HL-60 (cell line): ENCODE measurements around the gene DPP10.

Source experiments
- GABPA ChIP-seq: IDR thresholded peaks from 2 replicates; pipeline ENCODE4 v1.6.1; 2012; ENCODE audit warnings: low read depth
- POLR2AphosphoS5 ChIP-seq: IDR thresholded peaks from 2 replicates; pipeline ENCODE4 v1.6.1; 2012; ENCODE audit warnings: low read depth
- REST ChIP-seq: IDR thresholded peaks from 2 replicates; pipeline ENCODE4 v1.6.1; 2012; ENCODE audit warnings: low read depth; ENCODE audit not compliant: insufficient replicate concordance
- SPI1 ChIP-seq: IDR thresholded peaks from 2 replicates; pipeline ENCODE4 v1.6.1; 2012; ENCODE audit warnings: low read depth, mild to moderate bottlenecking, borderline replicate concordance
- TF ChIP-seq, protein P1 (sequence below): IDR thresholded peaks from one replicate; pipeline ENCODE4 v1.5.1; 2011; ENCODE audit warnings: low read length, control low read depth, inconsistent platforms; ENCODE audit not compliant: insufficient read depth

DNA sequence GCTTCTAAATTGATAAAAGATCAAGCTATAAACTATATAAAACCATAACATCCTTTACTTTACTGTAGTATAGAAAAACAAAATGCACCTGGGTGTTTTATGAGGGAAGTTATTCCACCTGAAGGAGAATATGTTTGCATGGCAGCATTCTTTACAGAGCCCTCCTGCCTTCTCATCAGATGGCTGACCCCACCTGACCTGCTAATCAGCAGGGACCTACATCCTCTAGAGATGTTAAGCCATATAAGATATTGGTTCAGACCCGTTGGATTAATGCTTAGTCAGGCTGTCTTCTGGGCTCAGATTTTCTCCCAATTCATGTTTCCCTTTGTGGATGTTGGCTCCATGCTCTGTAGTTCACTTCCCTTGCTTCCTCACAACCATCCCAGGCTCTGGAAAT lies 414.8 kb downstream of the DPP10 start:
- TF ChIP-seq SPI1 (no peak), GABPA (no peak), REST (no peak), POLR2AphosphoS5 (no peak)
- TF ChIP-seq, protein P1, sequence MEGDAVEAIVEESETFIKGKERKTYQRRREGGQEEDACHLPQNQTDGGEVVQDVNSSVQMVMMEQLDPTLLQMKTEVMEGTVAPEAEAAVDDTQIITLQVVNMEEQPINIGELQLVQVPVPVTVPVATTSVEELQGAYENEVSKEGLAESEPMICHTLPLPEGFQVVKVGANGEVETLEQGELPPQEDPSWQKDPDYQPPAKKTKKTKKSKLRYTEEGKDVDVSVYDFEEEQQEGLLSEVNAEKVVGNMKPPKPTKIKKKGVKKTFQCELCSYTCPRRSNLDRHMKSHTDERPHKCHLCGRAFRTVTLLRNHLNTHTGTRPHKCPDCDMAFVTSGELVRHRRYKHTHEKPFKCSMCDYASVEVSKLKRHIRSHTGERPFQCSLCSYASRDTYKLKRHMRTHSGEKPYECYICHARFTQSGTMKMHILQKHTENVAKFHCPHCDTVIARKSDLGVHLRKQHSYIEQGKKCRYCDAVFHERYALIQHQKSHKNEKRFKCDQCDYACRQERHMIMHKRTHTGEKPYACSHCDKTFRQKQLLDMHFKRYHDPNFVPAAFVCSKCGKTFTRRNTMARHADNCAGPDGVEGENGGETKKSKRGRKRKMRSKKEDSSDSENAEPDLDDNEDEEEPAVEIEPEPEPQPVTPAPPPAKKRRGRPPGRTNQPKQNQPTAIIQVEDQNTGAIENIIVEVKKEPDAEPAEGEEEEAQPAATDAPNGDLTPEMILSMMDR = no peak
